ENCODE data around the gene TGFBI.

The TGFBI gene

GRCh38 chr5:136099870-136100269, 71.1 kb downstream of the TGFBI start:
- Histone ChIP-seq H3K36me3 (no peaks in the 10 kb centered on the region), H3K27me3 (peaks cover 57% of the 10 kb centered on the region), H3K27ac (no peak overlapping the region), H3K9me3 (no peaks in the 10 kb centered on the region), H3K4me1 (ENCODE audit: control insufficient read depth in 1 of 2, insufficient read depth in 1 of 2, low read depth in 1 of 2, low read length in 1 of 2) (no peaks in the 10 kb centered on the region), H3K4me3 (ENCODE audit: low read depth in 1 of 2, low read length in 1 of 2) (no peak overlapping the region)
- no peak for TF ChIP-seq CTCF (IDR thresholded peaks at IDR 0.05)

- Histone ChIP-seq H3K4me3 (ENCODE audit: low read depth in 1 of 2, low read length in 1 of 2) (no peak overlapping the region), H3K27ac (no peak overlapping the region), H3K4me1 (ENCODE audit: control insufficient read depth in 1 of 2, insufficient read depth in 1 of 2, low read depth in 1 of 2, low read length in 1 of 2) (no peaks in the 10 kb centered on the region), H3K36me3 (no peaks in the 10 kb centered on the region), H3K9me3 (no peaks in the 10 kb centered on the region), H3K27me3 (peaks cover 37% of the 10 kb centered on the region)
- TF ChIP-seq CTCF (IDR thresholded peaks at IDR 0.05): no peak
These were observed 73.1 kb downstream of the TGFBI start for GRCh38 chr5:136101884-136102283.

GRCh38 chr5:136103118-136103517, 74.3 kb downstream of the TGFBI start:
- Histone ChIP-seq H3K36me3 (no peaks in the 10 kb centered on the region), H3K4me1 (ENCODE audit: control insufficient read depth in 1 of 2, insufficient read depth in 1 of 2, low read depth in 1 of 2, low read length in 1 of 2) (no peaks in the 10 kb centered on the region), H3K27me3 (peaks cover 25% of the 10 kb centered on the region), H3K27ac (no peak overlapping the region), H3K4me3 (ENCODE audit: low read depth in 1 of 2, low read length in 1 of 2) (no peak overlapping the region), H3K9me3 (no peaks in the 10 kb centered on the region)
- no peak for TF ChIP-seq CTCF (IDR thresholded peaks at IDR 0.05)

- no peaks in the 10 kb centered on the region for H3K4me1 ChIP-seq (ENCODE audit: control insufficient read depth in 1 of 2, insufficient read depth in 1 of 2, low read depth in 1 of 2, low read length in 1 of 2)
- TF ChIP-seq CTCF (IDR thresholded peaks at IDR 0.05): no peak
- no peak overlapping the region for H3K4me3 ChIP-seq (ENCODE audit: low read depth in 1 of 2, low read length in 1 of 2)
- no peaks in the 10 kb centered on the region for H3K9me3 ChIP-seq
- H3K27ac ChIP-seq: no peak overlapping the region
- no peaks in the 10 kb centered on the region for H3K36me3 ChIP-seq
- peaks cover 23% of the 10 kb centered on the region for H3K27me3 ChIP-seq
These were observed 75.6 kb downstream of the TGFBI start for GRCh38 chr5:136104306-136104965.

GRCh38 chr5:136106351-136107031, 77.7 kb downstream of the TGFBI start:
- peaks cover 11% of the 10 kb centered on the region for H3K27me3 ChIP-seq
- no peak overlapping the region for H3K27ac ChIP-seq
- H3K9me3 ChIP-seq: no peaks in the 10 kb centered on the region
- no peaks in the 10 kb centered on the region for H3K4me1 ChIP-seq (ENCODE audit: control insufficient read depth in 1 of 2, insufficient read depth in 1 of 2, low read depth in 1 of 2, low read length in 1 of 2)
- no peaks in the 10 kb centered on the region for H3K36me3 ChIP-seq
- no peak overlapping the region for H3K4me3 ChIP-seq (ENCODE audit: low read depth in 1 of 2, low read length in 1 of 2)
- TF ChIP-seq CTCF (IDR thresholded peaks at IDR 0.05): no peak
